HepG2 (cell line): Measurements from ENCODE around the gene HTR1D. TPM values are rescaled to one million over a fixed set of nuclear protein-coding genes. Genes with fewer than 3 reads are reported as not detected.

ENCODE experiments used
- ATAC-seq: fragments of 200-7000 bp; cut with Tn5 transposase; 3 replicates; pipeline ENCODE4 v1.9.1; 2020; ENCODE audit warnings: mild to moderate bottlenecking, moderate library complexity
- BruUV-seq: library from RNA; stranded (reverse); fragments of 400-500 nt; replicated peaks from 2 replicates; lab custom pipeline; 2021; lab: Mats Ljungman, UMichigan
- CTCF ChIA-PET: fragments of 300-600 bp; formaldehyde crosslinking; extraction: SDS; loops from one replicate; lab custom pipeline; 2021; ENCODE audit warnings: low total read pairs, inconsistent platforms, low intra/inter-chr PET ratio; lab: Yijun Ruan, JAX
- POLR2A ChIA-PET: fragments of 350-600 bp; sonication (Branson Sonifier 250); formaldehyde crosslinking; loops from one replicate; lab custom pipeline; 2020; ENCODE audit warnings: antibody characterized with exemption, inconsistent platforms; lab: Yijun Ruan, JAX
- DNase-seq: peaks from one replicate; pipeline ENCODE4 v3.0.0-alpha.2; 2015; ENCODE audit warnings: low spot score
- FAIRE-seq: peaks from 3 replicates; lab custom pipeline; 2011; peaks lifted over from hg19 to GRCh38; lab: Jason Lieb, UNC
- H2AFZ ChIP-seq: one replicate; pipeline ENCODE4 v1.6.1; 2011; ENCODE audit warnings: low read length, inconsistent platforms
- H3K27ac ChIP-seq: fragments of 300-600 bp; 3 replicates; pipeline ENCODE4 v1.8.0; 2011; ENCODE audit warnings: mixed run types, mild to moderate bottlenecking, mixed read lengths, low read length, inconsistent platforms; ENCODE audit not compliant: insufficient read depth; ENCODE audit errors: extremely low read length
- H3K27me3 ChIP-seq, 2 experiments: fragments of 200-600 bp in 1 of 2; 2 replicates in 1 of 2; 3 replicates in 1 of 2; pipeline versions ENCODE4 v1.6.0 to v1.8.0; 2011; ENCODE audit warnings: low read length in 2 of 2, mild to moderate bottlenecking in 2 of 2, moderate library complexity in 2 of 2, inconsistent platforms in 1 of 2; ENCODE audit not compliant: insufficient read depth in 2 of 2, control insufficient read depth in 1 of 2
- H3K36me3 ChIP-seq, 2 experiments: fragments of 200-600 bp in 1 of 2; replicated peaks in 1 of 2; 2 replicates in 1 of 2; 3 replicates in 1 of 2; pipeline versions ENCODE4 v1.5.1 to v1.8.0; 2011; ENCODE audit warnings: low read length in 2 of 2, inconsistent platforms in 1 of 2; ENCODE audit not compliant: insufficient read depth in 2 of 2, control insufficient read depth in 1 of 2
- H3K4me1 ChIP-seq: 2 replicates; pipeline ENCODE4 v1.5.1; 2012; ENCODE audit warnings: low read length, inconsistent platforms; ENCODE audit not compliant: insufficient read depth
- H3K4me2 ChIP-seq: 2 replicates; pipeline ENCODE4 v1.6.0; 2011; ENCODE audit warnings: low read depth, low read length, inconsistent platforms
- H3K4me3 ChIP-seq, 3 experiments: fragments of 200-600 bp in 1 of 3; sonication (generic), shearing (Covaris generic) in 1 of 3; replicated peaks in 1 of 3; 2 replicates each; pipeline ENCODE4 v1.5.1; 2011 to 2016; ENCODE audit warnings: low read length in 3 of 3, inconsistent platforms in 2 of 3, low read depth in 2 of 3, mild to moderate bottlenecking in 2 of 3, control low read depth in 1 of 3, mixed read lengths in 1 of 3; ENCODE audit not compliant: insufficient read depth in 1 of 3
- H3K79me2 ChIP-seq: one replicate; pipeline ENCODE4 v1.6.1; 2011; ENCODE audit warnings: low read length, inconsistent platforms; ENCODE audit not compliant: insufficient read depth
- H3K9ac ChIP-seq: 2 replicates; pipeline ENCODE4 v1.6.0; 2011; ENCODE audit warnings: mild to moderate bottlenecking, low read depth, low read length, inconsistent platforms; ENCODE audit not compliant: insufficient read depth
- H3K9me3 ChIP-seq: 2 replicates; pipeline ENCODE4 v1.5.1; 2012; ENCODE audit warnings: mild to moderate bottlenecking, low read length
- H4K20me1 ChIP-seq: 2 replicates; pipeline ENCODE4 v1.6.0; 2011; ENCODE audit warnings: inconsistent platforms, mild to moderate bottlenecking, low read length, moderate library complexity; ENCODE audit not compliant: insufficient read depth
- ELF3 ChIP-seq: IDR thresholded peaks from 2 replicates; pipeline ENCODE4 v1.6.1; 2016; ENCODE audit warnings: missing genetic modification reagents, missing compliant biosample characterization
- EP300 ChIP-seq, 3 experiments: sonication (generic) in 1 of 3; formaldehyde crosslinking in 1 of 3; IDR thresholded peaks; 2 replicates each; pipeline versions ENCODE4 v1.5.1 to v1.6.1; 2011 to 2020; ENCODE audit warnings: low read depth in 2 of 3, low read length in 2 of 3, borderline replicate concordance in 1 of 3, improper control_type of control experiment in 1 of 3, mild to moderate bottlenecking in 1 of 3, missing genetic modification reagents in 1 of 3, moderate library complexity in 1 of 3
- FOXA3 ChIP-seq: IDR thresholded peaks from 2 replicates; pipeline ENCODE4 v1.6.1; 2016; ENCODE audit warnings: missing genetic modification reagents, missing compliant biosample characterization
- MAFK ChIP-seq, 2 experiments: IDR thresholded peaks in 1 of 2; conservative IDR thresholded peaks in 1 of 2; 2 replicates each; pipeline ENCODE4 v1.6.1; 2011; ENCODE audit warnings: improper control_type of control experiment in 2 of 2, low read length in 2 of 2
- NFE2 ChIP-seq: sonication (generic); formaldehyde crosslinking; IDR thresholded peaks from 2 replicates; pipeline ENCODE4 v1.4.0; 2020; ENCODE audit warnings: missing genetic modification reagents
- SOX6 ChIP-seq, 2 experiments: fragments of 450-650 bp in 1 of 2; sonication (generic) in 1 of 2; formaldehyde crosslinking in 1 of 2; IDR thresholded peaks; 2 replicates each; pipeline versions ENCODE4 v1.4.0 to v1.6.1; 2017 to 2020; ENCODE audit warnings: antibody characterized with exemption in 1 of 2, mild to moderate bottlenecking in 1 of 2, missing genetic modification reagents in 1 of 2
- SYNCRIP ChIP-seq: fragments of 200-400 bp; formaldehyde crosslinking; IDR thresholded peaks from 2 replicates; pipeline ENCODE4 v1.6.1; 2018; ENCODE audit warnings: mild to moderate bottlenecking, low read depth, low read length; ENCODE audit not compliant: insufficient read depth
- ZNF629 ChIP-seq: sonication (generic); formaldehyde crosslinking; conservative IDR thresholded peaks from 2 replicates; pipeline ENCODE4 v1.5.0; 2020; ENCODE audit warnings: missing genetic modification reagents
- WGBS: methylation state at CpG from one replicate; pipeline ENCODE4 v1.1.6; 2017; ENCODE audit warnings: low lambda C conversion rate; 5-methylcytosine and 5-hydroxymethylcytosine counted together
- in situ Hi-C: cut with HindIII; loops from 2 replicates; pipeline ENCODE4 v1.10.0; 2017; ENCODE audit warnings: low pct_unique_long_range_greater_than_20kb; ENCODE audit not compliant: extremely low pct_ligation_motif_present
- intact Hi-C: fragments of 100-400 bp; cut with micrococcal nuclease; formaldehyde crosslinking; loops from one replicate; pipeline ENCODE4 v1.10.0; 2022; ENCODE audit not compliant: unreplicated experiment
- polyA plus RNA-seq, 8 experiments: library from polyadenylated mRNA; depleted of rRNA in 3 of 8; stranded (reverse) in 7 of 8; unstranded in 1 of 8; fragments of >200 nt; fragmentation: Illumina TruSeq in 4 of 8; extraction: Trizol in 4 of 8; gene quantifications; 2 replicates each; pipeline versions ENCODE4 v1.2.1 to v1.2.3, GENCODE V29; 2011 to 2016; ENCODE audit warnings: low read depth in 4 of 8, missing spikeins in 1 of 8, mixed read lengths in 1 of 8; ENCODE audit not compliant: insufficient read depth in 1 of 8
- total RNA-seq, 5 experiments: library from RNA; depleted of rRNA; stranded (reverse); fragments of >200 nt; fragmentation: Illumina TruSeq; extraction: Trizol; gene quantifications; 2 replicates each; pipeline ENCODE4 v1.2.3, GENCODE V29; 2016; ENCODE audit warnings: low read depth in 1 of 5
- TF ChIP-seq, protein P1 (sequence below): sonication (generic); formaldehyde crosslinking; IDR thresholded peaks from 2 replicates; pipeline ENCODE4 v1.5.1; 2020; ENCODE audit warnings: mild to moderate bottlenecking, moderate library complexity, missing genetic modification reagents
- TF ChIP-seq, protein P2 (sequence below): sonication (generic); formaldehyde crosslinking; IDR thresholded peaks from 2 replicates; pipeline ENCODE4 v1.4.0; 2020; ENCODE audit warnings: missing genetic modification reagents
- TF ChIP-seq, protein P3 (sequence below): IDR thresholded peaks from 2 replicates; pipeline ENCODE4 v1.6.1; 2016; ENCODE audit warnings: missing biosample characterization, missing genetic modification reagents, low read depth
- TF ChIP-seq, protein P4 (sequence below): sonication (generic); formaldehyde crosslinking; IDR thresholded peaks from 2 replicates; pipeline ENCODE4 v1.4.0; 2020; ENCODE audit warnings: missing genetic modification reagents
- TF ChIP-seq, protein P5 (sequence below): IDR thresholded peaks from 2 replicates; pipeline ENCODE4 v1.6.1; 2016; ENCODE audit warnings: mild to moderate bottlenecking, missing biosample characterization, missing genetic modification reagents

Gene HTR1D
- total and polyA plus RNA-seq, 2 of the 13 experiments (the other 11 are each of a cell fraction or from before 2014, with no cell fraction given): 0.04 to 0.07 TPM

DNA sequence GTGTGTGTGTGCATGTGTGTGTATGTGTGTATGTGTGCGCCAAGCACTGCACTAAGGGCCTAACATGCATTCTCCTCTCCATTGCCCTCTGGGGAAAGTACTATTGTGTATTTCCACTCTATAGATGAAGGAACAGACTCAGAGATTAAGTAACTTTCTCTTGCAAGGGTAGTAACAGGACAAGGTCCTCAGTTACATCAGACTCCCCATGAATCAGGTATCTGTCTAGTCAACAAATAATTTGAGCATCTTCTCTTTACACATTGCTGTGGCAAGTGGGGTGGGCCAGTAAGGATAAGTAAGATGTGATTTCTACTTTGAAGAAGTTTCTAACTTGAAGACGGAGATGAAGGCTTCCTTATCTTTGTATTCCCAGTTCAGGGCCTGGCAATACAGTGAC lies 5.0 kb upstream of the HTR1D start (continued):
- TF ChIP-seq MAFK (conservative IDR thresholded peaks at IDR 0.05 in 1 of 2, IDR thresholded peaks at IDR 0.05 in 1 of 2; ENCODE audit: low read length in 2 of 2) (peak; percentile 74 to 89), ELF3 (CRISPR knock-in tag) (0 out of 2 replicates have a peak, but pooled peaks have one; percentile 15), EP300 (IDR thresholded peaks at IDR 0.05; ENCODE audit: low read depth in 2 of 2, low read length in 2 of 2) (peak in 1 of 2 experiments; percentile 33; a peak in 1 of 4 replicates), EP300 (CRISPR knock-in tag; IDR thresholded peaks at IDR 0.05; ENCODE audit: borderline replicate concordance) (no peak), FOXA3 (peak; percentile 54), SOX6 (IDR thresholded peaks at IDR 0.05) (no peak), SOX6 (CRISPR knock-in tag; IDR thresholded peaks at IDR 0.05) (peak; percentile 43)
- TF ChIP-seq, protein P1, sequence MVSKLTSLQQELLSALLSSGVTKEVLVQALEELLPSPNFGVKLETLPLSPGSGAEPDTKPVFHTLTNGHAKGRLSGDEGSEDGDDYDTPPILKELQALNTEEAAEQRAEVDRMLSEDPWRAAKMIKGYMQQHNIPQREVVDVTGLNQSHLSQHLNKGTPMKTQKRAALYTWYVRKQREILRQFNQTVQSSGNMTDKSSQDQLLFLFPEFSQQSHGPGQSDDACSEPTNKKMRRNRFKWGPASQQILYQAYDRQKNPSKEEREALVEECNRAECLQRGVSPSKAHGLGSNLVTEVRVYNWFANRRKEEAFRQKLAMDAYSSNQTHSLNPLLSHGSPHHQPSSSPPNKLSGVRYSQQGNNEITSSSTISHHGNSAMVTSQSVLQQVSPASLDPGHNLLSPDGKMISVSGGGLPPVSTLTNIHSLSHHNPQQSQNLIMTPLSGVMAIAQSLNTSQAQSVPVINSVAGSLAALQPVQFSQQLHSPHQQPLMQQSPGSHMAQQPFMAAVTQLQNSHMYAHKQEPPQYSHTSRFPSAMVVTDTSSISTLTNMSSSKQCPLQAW (CRISPR knock-in tag): no peak
- TF ChIP-seq, protein P2, sequence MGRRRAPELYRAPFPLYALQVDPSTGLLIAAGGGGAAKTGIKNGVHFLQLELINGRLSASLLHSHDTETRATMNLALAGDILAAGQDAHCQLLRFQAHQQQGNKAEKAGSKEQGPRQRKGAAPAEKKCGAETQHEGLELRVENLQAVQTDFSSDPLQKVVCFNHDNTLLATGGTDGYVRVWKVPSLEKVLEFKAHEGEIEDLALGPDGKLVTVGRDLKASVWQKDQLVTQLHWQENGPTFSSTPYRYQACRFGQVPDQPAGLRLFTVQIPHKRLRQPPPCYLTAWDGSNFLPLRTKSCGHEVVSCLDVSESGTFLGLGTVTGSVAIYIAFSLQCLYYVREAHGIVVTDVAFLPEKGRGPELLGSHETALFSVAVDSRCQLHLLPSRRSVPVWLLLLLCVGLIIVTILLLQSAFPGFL (CRISPR knock-in tag): no peak

DNA sequence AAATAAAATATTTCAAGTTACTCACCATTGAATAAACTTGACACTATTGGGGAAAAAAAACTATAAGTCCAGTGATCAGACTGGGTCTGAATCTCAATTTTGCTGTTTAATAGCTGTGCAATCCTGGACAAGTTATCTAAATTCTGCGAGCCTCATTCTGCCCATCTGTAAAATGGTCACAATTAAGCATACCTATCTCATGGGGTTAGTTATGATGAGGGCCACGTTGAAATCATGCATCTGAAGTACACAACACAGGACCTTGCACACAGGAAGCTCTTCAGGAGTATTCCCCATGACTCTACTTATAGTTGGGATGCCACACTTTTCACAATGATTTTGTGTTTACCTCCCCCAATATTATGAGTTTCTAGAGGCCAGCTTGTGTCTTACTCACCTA lies 3.8 kb upstream of the HTR1D start:
- H3K4me1 ChIP-seq: peaks cover 55% of the 10 kb centered on the region
- no peak overlapping the region for H3K27ac ChIP-seq
- no peak overlapping the region for H3K4me2 ChIP-seq
- DNase-seq (no peak), ATAC-seq (no peak), FAIRE-seq (no peak)
- no peaks in the 10 kb centered on the region for H4K20me1 ChIP-seq
- no TSS peak for BruUV-seq
- in situ Hi-C loops (no loop called here), intact Hi-C loops (no loop called here)
- H3K9me3 ChIP-seq: no peaks in the 10 kb centered on the region
- CTCF ChIA-PET: no interaction called here
- peaks cover 3 to 5% of the 10 kb centered on the region in 2 experiments; a peak in 3 of 5 replicates for H3K27me3 ChIP-seq
- TF ChIP-seq, protein P3, sequence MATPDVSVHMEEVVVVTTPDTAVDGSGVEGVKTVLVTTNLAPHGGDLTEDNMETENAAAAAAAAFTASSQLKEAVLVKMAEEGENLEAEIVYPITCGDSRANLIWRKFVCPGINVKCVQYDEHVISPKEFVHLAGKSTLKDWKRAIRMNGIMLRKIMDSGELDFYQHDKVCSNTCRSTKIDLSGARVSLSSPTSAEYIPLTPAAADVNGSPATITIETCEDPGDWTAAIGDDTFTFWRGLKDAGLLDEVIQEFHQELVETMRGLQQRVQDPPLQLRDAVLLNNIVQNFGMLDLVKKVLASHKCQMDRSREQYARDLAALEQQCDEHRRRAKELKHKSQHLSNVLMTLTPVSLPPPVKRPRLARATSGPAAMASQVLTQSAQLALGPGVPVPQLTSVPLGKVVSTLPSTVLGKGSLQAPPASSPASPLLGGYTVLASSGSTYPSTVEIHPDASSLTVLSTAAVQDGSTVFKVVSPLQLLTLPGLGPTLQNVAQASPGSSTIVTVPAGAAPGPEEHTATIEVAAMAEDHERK (CRISPR knock-in tag): no peak
- TF ChIP-seq ZNF629 (CRISPR knock-in tag) (peak; percentile 80), NFE2 (no peak), SYNCRIP (no peak)
- TF ChIP-seq, protein P4, sequence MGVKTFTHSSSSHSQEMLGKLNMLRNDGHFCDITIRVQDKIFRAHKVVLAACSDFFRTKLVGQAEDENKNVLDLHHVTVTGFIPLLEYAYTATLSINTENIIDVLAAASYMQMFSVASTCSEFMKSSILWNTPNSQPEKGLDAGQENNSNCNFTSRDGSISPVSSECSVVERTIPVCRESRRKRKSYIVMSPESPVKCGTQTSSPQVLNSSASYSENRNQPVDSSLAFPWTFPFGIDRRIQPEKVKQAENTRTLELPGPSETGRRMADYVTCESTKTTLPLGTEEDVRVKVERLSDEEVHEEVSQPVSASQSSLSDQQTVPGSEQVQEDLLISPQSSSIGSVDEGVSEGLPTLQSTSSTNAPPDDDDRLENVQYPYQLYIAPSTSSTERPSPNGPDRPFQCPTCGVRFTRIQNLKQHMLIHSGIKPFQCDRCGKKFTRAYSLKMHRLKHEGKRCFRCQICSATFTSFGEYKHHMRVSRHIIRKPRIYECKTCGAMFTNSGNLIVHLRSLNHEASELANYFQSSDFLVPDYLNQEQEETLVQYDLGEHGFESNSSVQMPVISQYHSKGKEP (CRISPR knock-in tag): no peak
- TF ChIP-seq, protein P5, sequence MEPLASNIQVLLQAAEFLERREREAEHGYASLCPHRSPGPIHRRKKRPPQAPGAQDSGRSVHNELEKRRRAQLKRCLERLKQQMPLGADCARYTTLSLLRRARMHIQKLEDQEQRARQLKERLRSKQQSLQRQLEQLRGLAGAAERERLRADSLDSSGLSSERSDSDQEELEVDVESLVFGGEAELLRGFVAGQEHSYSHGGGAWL (CRISPR knock-in tag): no peak
- POLR2A ChIA-PET: no interaction called here
- WGBS: 48% methylated on average over 2 of the region's 2 CpGs
- no peak overlapping the region for H3K4me3 ChIP-seq
- no peaks in the 10 kb centered on the region for H3K79me2 ChIP-seq
- H2AFZ ChIP-seq: no peak overlapping the region
- H3K9ac ChIP-seq: no peak overlapping the region
- H3K36me3 ChIP-seq: no peaks in the 10 kb centered on the region
